ENCODE measurements around the gene SLC7A8.

SLC7A8 gene

GRCh38 chr14:23127861-23128260, 55.6 kb downstream of the SLC7A8 start:
- no peak overlapping the region for H3K4me3 ChIP-seq
- no peaks in the 10 kb centered on the region for H3K9me3 ChIP-seq
- no peaks in the 10 kb centered on the region for H3K36me3 ChIP-seq (replicated peaks)
- no peaks in the 10 kb centered on the region for H3K27me3 ChIP-seq (ENCODE audit: low read depth)
- H3K4me1 ChIP-seq: peaks cover 11% of the 10 kb centered on the region; the same call in 1 of the 2 replicates
- in situ Hi-C loops (cut with MboI; ENCODE audit: low sequenced_read_pairs): loop anchor here (5.0 kb wide), 1 partner anchor 59 kb away; no protein-coding TSS in a partner anchor
- no peak for DNase-seq (ENCODE audit: low spot score in 2 of 2)

GRCh38 chr14:23126548-23127278, 56.7 kb downstream of the SLC7A8 start:
- H3K4me1 ChIP-seq: peaks cover 11% of the 10 kb centered on the region; the same call in 1 of the 2 replicates
- H3K27me3 ChIP-seq (ENCODE audit: low read depth): no peaks in the 10 kb centered on the region
- in situ Hi-C loops (cut with MboI; ENCODE audit: low sequenced_read_pairs): loop anchor here (5.0 kb wide), 1 partner anchor 61 kb away; no protein-coding TSS in a partner anchor
- no peaks in the 10 kb centered on the region for H3K9me3 ChIP-seq
- no peaks in the 10 kb centered on the region for H3K36me3 ChIP-seq (replicated peaks)
- DNase-seq (ENCODE audit: low spot score in 2 of 2): no peak
- no peak overlapping the region for H3K4me3 ChIP-seq

GRCh38 chr14:23125933-23126524, 57.4 kb downstream of the SLC7A8 start:
- Histone ChIP-seq H3K27me3 (ENCODE audit: low read depth) (no peaks in the 10 kb centered on the region), H3K4me3 (no peak overlapping the region), H3K4me1 (peaks cover 11% of the 10 kb centered on the region; the same call in 1 of the 2 replicates), H3K36me3 (replicated peaks) (no peaks in the 10 kb centered on the region), H3K9me3 (no peaks in the 10 kb centered on the region)
- in situ Hi-C loops (cut with MboI; ENCODE audit: low sequenced_read_pairs): loop anchor here (5.0 kb wide), 1 partner anchor 61 kb away; no protein-coding TSS in a partner anchor
- DNase-seq (ENCODE audit: low spot score in 2 of 2): no peak

GRCh38 chr14:23125011-23125410, 58.4 kb downstream of the SLC7A8 start:
- no peak for DNase-seq (ENCODE audit: low spot score in 2 of 2)
- no peak overlapping the region for H3K4me3 ChIP-seq
- H3K27me3 ChIP-seq (ENCODE audit: low read depth): no peaks in the 10 kb centered on the region
- peaks cover 11% of the 10 kb centered on the region; the same call in 1 of the 2 replicates for H3K4me1 ChIP-seq
- no peaks in the 10 kb centered on the region for H3K9me3 ChIP-seq
- in situ Hi-C loops (cut with MboI; ENCODE audit: low sequenced_read_pairs): loop anchor here (5.0 kb wide), 1 partner anchor 62 kb away; no protein-coding TSS in a partner anchor
- H3K36me3 ChIP-seq (replicated peaks): no peaks in the 10 kb centered on the region

- H3K4me1 ChIP-seq: peaks cover 11% of the 10 kb centered on the region; the same call in 1 of the 2 replicates
- H3K36me3 ChIP-seq (replicated peaks): no peaks in the 10 kb centered on the region
- in situ Hi-C loops (cut with MboI; ENCODE audit: low sequenced_read_pairs): no loop called here
- no peaks in the 10 kb centered on the region for H3K27me3 ChIP-seq (ENCODE audit: low read depth)
- no peak for DNase-seq (ENCODE audit: low spot score in 2 of 2)
- no peaks in the 10 kb centered on the region for H3K9me3 ChIP-seq
- H3K4me3 ChIP-seq: no peak overlapping the region
These were observed 59.0 kb downstream of the SLC7A8 start for GRCh38 chr14:23124337-23124954.

- DNase-seq (ENCODE audit: low spot score in 2 of 2): peak; percentile 27 to 83
- H3K4me3 ChIP-seq: no peak overlapping the region
- in situ Hi-C loops (cut with MboI; ENCODE audit: low sequenced_read_pairs): no loop called here
These were observed 60.0 kb downstream of the SLC7A8 start for GRCh38 chr14:23123419-23123818.

GRCh38 chr14:23122086-23122485, 61.4 kb downstream of the SLC7A8 start:
- in situ Hi-C loops (cut with MboI; ENCODE audit: low sequenced_read_pairs): no loop called here
- Histone ChIP-seq H3K4me3 (no peak overlapping the region), H3K4me1 (peaks cover 11% of the 10 kb centered on the region; the same call in 1 of the 2 replicates), H3K36me3 (replicated peaks) (no peaks in the 10 kb centered on the region), H3K27me3 (ENCODE audit: low read depth) (no peaks in the 10 kb centered on the region), H3K9me3 (no peaks in the 10 kb centered on the region)
- no peak for DNase-seq (ENCODE audit: low spot score in 2 of 2)

More at GRCh38 chr14:23123419-23123818, 60.0 kb downstream of the SLC7A8 start:
- no peaks in the 10 kb centered on the region for H3K9me3 ChIP-seq
- no peaks in the 10 kb centered on the region for H3K27me3 ChIP-seq (ENCODE audit: low read depth)
- H3K36me3 ChIP-seq (replicated peaks): no peaks in the 10 kb centered on the region
- peaks cover 11% of the 10 kb centered on the region; the same call in 1 of the 2 replicates for H3K4me1 ChIP-seq

GRCh38 chr14:23121361-23121771, 62.1 kb downstream of the SLC7A8 start:
- no peaks in the 10 kb centered on the region for H3K36me3 ChIP-seq (replicated peaks)
- H3K27me3 ChIP-seq (ENCODE audit: low read depth): no peaks in the 10 kb centered on the region
- in situ Hi-C loops (cut with MboI; ENCODE audit: low sequenced_read_pairs): no loop called here
- H3K4me3 ChIP-seq: no peak overlapping the region
- H3K4me1 ChIP-seq: peaks cover 11% of the 10 kb centered on the region; the same call in 1 of the 2 replicates
- DNase-seq (ENCODE audit: low spot score in 2 of 2): no peak
- H3K9me3 ChIP-seq: no peaks in the 10 kb centered on the region

GRCh38 chr14:23120541-23121251, 62.8 kb downstream of the SLC7A8 start:
- in situ Hi-C loops (cut with MboI; ENCODE audit: low sequenced_read_pairs): no loop called here
- peak; percentile 83 to 93 for DNase-seq (ENCODE audit: low spot score in 2 of 2)
- Histone ChIP-seq H3K9me3 (no peaks in the 10 kb centered on the region), H3K4me1 (peaks cover 11% of the 10 kb centered on the region; the same call in 1 of the 2 replicates), H3K4me3 (no peak overlapping the region), H3K36me3 (replicated peaks) (no peaks in the 10 kb centered on the region), H3K27me3 (ENCODE audit: low read depth) (peaks cover 3% of the 10 kb centered on the region)

- in situ Hi-C loops (cut with MboI; ENCODE audit: low sequenced_read_pairs): no loop called here
- H3K36me3 ChIP-seq (replicated peaks): no peaks in the 10 kb centered on the region
- peaks cover 8% of the 10 kb centered on the region for H3K27me3 ChIP-seq (ENCODE audit: low read depth)
- H3K4me3 ChIP-seq: no peak overlapping the region
- peaks cover 11% of the 10 kb centered on the region; the same call in 1 of the 2 replicates for H3K4me1 ChIP-seq
- DNase-seq (ENCODE audit: low spot score in 2 of 2): no peak
- no peaks in the 10 kb centered on the region for H3K9me3 ChIP-seq
These were observed 63.8 kb downstream of the SLC7A8 start for GRCh38 chr14:23119363-23120327.

- Histone ChIP-seq H3K4me3 (no peak within 1 kb of the TSS), H3K4me1 (peaks cover 3% of the 10 kb centered on the region; the same call in 1 of the 2 replicates), H3K9me3 (no peaks in the 10 kb centered on the region), H3K27me3 (ENCODE audit: low read depth) (peaks cover 17% of the 10 kb centered on the region), H3K36me3 (replicated peaks) (no peaks in the 10 kb centered on the region)
- DNase-seq (ENCODE audit: low spot score in 2 of 2): no peak
- in situ Hi-C loops (cut with MboI; ENCODE audit: low sequenced_read_pairs): no loop called here
These were observed 64.7 kb downstream of the SLC7A8 start, which contains the start of gene CEBPE for GRCh38 chr14:23118506-23119362. Gene CEBPE (minus strand): TSS chr14:23119255. CDS start chr14:23119091, 164 bp downstream.

Measured in HAP-1 (cell line).